Kidney (tissue), 14 donors: ENCODE measurements around the gene SNX25. TPM values are rescaled to one million over a fixed set of nuclear protein-coding genes. Genes with fewer than 3 reads are reported as not detected.
A peak's percentile ranks its signal among the peaks of the same experiment; 100 is the strongest.

Experiments
- DNase-seq, 5 donors: peaks; one replicate each; pipeline ENCODE4 v3.0.0-alpha.2; 2013 to 2020
- FAIRE-seq: peaks from 2 replicates; lab custom pipeline; 2012; peaks lifted over from hg19 to GRCh38; lab: Jason Lieb, UNC
- H3K27ac ChIP-seq, 2 donors: one replicate each; pipeline ENCODE4 v1.7.0; 2013; ENCODE audit warnings: low read depth in 2 of 2, low read length in 2 of 2, inconsistent platforms in 1 of 2
- H3K27me3 ChIP-seq: one replicate; pipeline ENCODE4 v1.7.1; 2013; ENCODE audit warnings: low read length, inconsistent platforms; ENCODE audit not compliant: control insufficient read depth, insufficient read depth
- H3K36me3 ChIP-seq, 3 donors: one replicate each; pipeline versions ENCODE4 v1.7.0 to v1.7.1; 2013; ENCODE audit warnings: low read length in 3 of 3, control low read depth in 1 of 3, inconsistent platforms in 1 of 3; ENCODE audit not compliant: insufficient read depth in 3 of 3, control insufficient read depth in 2 of 3
- H3K4me1 ChIP-seq, 3 donors: one replicate each; pipeline versions ENCODE4 v1.7.0 to v1.7.1; 2013; ENCODE audit warnings: low read length in 3 of 3, inconsistent platforms in 1 of 3, low read depth in 1 of 3; ENCODE audit not compliant: control insufficient read depth in 2 of 3, insufficient read depth in 2 of 3
- H3K4me3 ChIP-seq, 3 donors: one replicate each; pipeline versions ENCODE4 v1.7.0 to v1.8.1; 2013; ENCODE audit warnings: low read length in 3 of 3, control low read depth in 1 of 3, inconsistent platforms in 1 of 3
- H3K9ac ChIP-seq, 3 donors: one replicate each; pipeline versions ENCODE4 v1.7.0 to v1.7.1; 2013; ENCODE audit warnings: low read length in 3 of 3, control low read depth in 1 of 3, inconsistent platforms in 1 of 3
- H3K9me3 ChIP-seq, 3 donors: one replicate each; pipeline versions ENCODE4 v1.7.0 to v1.7.1; 2013; ENCODE audit warnings: low read length in 3 of 3, control low read depth in 1 of 3, inconsistent platforms in 1 of 3; ENCODE audit not compliant: control insufficient read depth in 2 of 3, insufficient read depth in 1 of 3
- CTCF ChIP-seq: IDR thresholded peaks from 3 replicates; pipeline ENCODE4 v1.5.1; 2012; ENCODE audit warnings: mild to moderate bottlenecking, moderate library complexity, borderline replicate concordance; ENCODE audit not compliant: insufficient read depth; ENCODE audit errors: extremely low read depth
- intact Hi-C: fragments of 100-400 bp; cut with DNase I; formaldehyde crosslinking; loops from one replicate; pipeline ENCODE4 v1.11.1; 2022
- polyA plus RNA-seq: library from polyadenylated mRNA; stranded (reverse); fragments of 350-450 nt; fragmentation: Illumina TruSeq; extraction: RNeasy Lipid Tissue Mini Kit (QIAGEN cat#74804); gene quantifications from one replicate; pipeline ENCODE4 v1.2.3, GENCODE V29; 2014; ENCODE audit warnings: low read depth, low replicate concordance; ENCODE audit not compliant: insufficient read depth
- total RNA-seq: library from RNA; stranded (reverse); fragmentation: NEBNext Ultra II Directional; extraction: Animal tissue kit (Norgen Biotek cat#: 25700); gene quantifications from one replicate; pipeline ENCODE4 v1.2.1, GENCODE V29; 2021
- donor health status: control.
- donor health status: control.
- donor health status: control.
- donor health status: control.
- donor health status: control.
- donor health status: DM: yes; HTN: yes; CAD: no.
- donor health status: Normal renal cell carcinoma (clear cell type).

SNX25 gene
- total and polyA plus RNA-seq, 2 donors from 2014 or later = 8.9 to 19.4 TPM

- H3K27me3 ChIP-seq = no peaks in the 10 kb centered on the region
- H3K4me3 ChIP-seq = no peak overlapping the region
- H3K9me3 ChIP-seq = peaks cover 0 to 4% (median 0%) of the 10 kb centered on the region in 3 donors
- H3K27ac ChIP-seq = no peak overlapping the region
- H3K4me1 ChIP-seq = no peaks in the 10 kb centered on the region
- no peak for FAIRE-seq
- no peaks in the 10 kb centered on the region for H3K36me3 ChIP-seq
- H3K9ac ChIP-seq = no peak overlapping the region
- intact Hi-C loops = no loop called here
- DNase-seq = no peak
- no peak for TF ChIP-seq CTCF
Observed at GRCh38 chr4:185235119-185235842, 25.9 kb downstream of the SNX25 start.

GRCh38 chr4:185235843-185236503, 26.6 kb downstream of the SNX25 start:
- Histone ChIP-seq H3K27me3 (no peaks in the 10 kb centered on the region), H3K4me3 (no peak overlapping the region), H3K9me3 (peaks cover 0 to 4% (median 0%) of the 10 kb centered on the region in 3 donors), H3K4me1 (no peaks in the 10 kb centered on the region), H3K9ac (no peak overlapping the region), H3K36me3 (no peaks in the 10 kb centered on the region), H3K27ac (no peak overlapping the region)
- intact Hi-C loops = no loop called here
- DNase-seq (peak in 3 of 5 donors; percentile 38 to 54 (median 54)), FAIRE-seq (no peak)
- TF ChIP-seq CTCF = no peak

- Histone ChIP-seq H3K27ac (peak overlapping the region in 1 of 2 donors; percentile 54), H3K36me3 (no peaks in the 10 kb centered on the region), H3K4me1 (no peaks in the 10 kb centered on the region), H3K4me3 (no peak overlapping the region), H3K27me3 (no peaks in the 10 kb centered on the region), H3K9ac (no peak overlapping the region), H3K9me3 (peaks cover 0 to 4% (median 0%) of the 10 kb centered on the region in 3 donors)
- intact Hi-C loops = no loop called here
- FAIRE-seq (no peak), DNase-seq (peak in 1 of 5 donors; percentile 64)
- no peak for TF ChIP-seq CTCF
Observed at GRCh38 chr4:185237175-185237574, 27.8 kb downstream of the SNX25 start.
